GM12801 (cell line): Measurements from ENCODE around the gene ZDHHC14.

Source experiments
- TF ChIP-seq, protein P1 (sequence below): IDR thresholded peaks from one replicate; pipeline ENCODE4 v1.5.1; 2011; ENCODE audit warnings: control low read depth; ENCODE audit not compliant: insufficient read length; ENCODE audit errors: extremely low read depth

ZDHHC14 gene

DNA sequence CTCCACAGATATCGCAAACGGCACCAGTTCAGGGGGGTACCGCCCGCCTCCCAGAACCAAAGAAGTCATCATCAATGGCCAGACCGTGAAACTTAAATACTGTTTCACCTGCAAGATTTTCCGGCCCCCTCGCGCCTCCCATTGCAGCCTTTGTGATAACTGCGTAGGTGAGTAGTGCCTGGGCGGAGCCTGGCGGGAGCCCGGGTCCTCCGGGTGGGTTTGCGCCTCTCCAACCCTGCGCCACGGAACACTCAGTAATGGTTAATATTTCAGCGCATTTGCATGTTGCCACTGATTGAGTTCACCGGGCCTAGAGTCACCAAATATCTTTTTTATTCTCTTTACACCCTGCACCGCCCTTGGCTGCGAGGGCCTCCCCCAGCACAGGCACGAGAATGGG, 212.0 kb downstream of the ZDHHC14 start:
- TF ChIP-seq, protein P1, sequence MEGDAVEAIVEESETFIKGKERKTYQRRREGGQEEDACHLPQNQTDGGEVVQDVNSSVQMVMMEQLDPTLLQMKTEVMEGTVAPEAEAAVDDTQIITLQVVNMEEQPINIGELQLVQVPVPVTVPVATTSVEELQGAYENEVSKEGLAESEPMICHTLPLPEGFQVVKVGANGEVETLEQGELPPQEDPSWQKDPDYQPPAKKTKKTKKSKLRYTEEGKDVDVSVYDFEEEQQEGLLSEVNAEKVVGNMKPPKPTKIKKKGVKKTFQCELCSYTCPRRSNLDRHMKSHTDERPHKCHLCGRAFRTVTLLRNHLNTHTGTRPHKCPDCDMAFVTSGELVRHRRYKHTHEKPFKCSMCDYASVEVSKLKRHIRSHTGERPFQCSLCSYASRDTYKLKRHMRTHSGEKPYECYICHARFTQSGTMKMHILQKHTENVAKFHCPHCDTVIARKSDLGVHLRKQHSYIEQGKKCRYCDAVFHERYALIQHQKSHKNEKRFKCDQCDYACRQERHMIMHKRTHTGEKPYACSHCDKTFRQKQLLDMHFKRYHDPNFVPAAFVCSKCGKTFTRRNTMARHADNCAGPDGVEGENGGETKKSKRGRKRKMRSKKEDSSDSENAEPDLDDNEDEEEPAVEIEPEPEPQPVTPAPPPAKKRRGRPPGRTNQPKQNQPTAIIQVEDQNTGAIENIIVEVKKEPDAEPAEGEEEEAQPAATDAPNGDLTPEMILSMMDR = no peak

DNA sequence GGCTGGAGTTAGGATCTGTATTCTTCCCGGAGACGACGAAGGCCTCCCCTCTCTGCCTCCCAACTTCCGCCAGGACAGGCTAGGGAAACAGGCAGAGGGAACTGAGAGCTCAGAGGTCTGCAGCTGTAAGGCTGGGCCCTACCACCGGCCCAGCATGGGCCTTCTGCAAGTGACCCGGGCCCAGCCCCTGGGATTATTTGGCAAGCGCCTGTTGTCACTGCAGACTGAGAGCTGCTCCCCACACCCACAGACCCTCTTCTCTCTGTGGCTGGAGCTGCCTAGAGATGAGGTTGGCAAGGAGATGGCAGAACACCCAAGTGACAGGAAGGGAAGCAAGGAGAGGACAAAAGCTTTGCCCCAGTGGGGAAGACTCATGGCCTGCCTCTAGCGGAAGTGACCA, 212.6 kb downstream of the ZDHHC14 start:
- TF ChIP-seq, protein P1 = no peak

DNA sequence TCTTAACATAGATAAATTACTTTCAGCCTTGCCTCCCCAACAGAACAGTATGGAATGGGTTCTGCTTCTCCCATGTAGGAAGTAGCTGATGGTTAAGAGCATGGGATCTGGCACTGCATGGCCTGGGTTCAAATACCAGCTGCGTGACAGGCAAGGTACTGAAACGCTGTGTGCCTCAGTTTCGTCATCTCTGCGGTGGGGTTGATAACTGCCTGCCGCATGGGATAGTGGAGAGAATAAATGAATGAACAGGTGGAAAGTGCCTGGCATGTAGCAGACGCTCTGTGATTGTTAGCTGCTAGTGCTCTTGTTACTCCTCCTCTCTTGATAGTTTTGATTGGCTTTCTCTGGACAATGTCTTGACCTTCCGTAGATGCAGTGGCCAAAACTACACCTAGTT, 213.3 kb downstream of the ZDHHC14 start:
- TF ChIP-seq, protein P1 = no peak

DNA sequence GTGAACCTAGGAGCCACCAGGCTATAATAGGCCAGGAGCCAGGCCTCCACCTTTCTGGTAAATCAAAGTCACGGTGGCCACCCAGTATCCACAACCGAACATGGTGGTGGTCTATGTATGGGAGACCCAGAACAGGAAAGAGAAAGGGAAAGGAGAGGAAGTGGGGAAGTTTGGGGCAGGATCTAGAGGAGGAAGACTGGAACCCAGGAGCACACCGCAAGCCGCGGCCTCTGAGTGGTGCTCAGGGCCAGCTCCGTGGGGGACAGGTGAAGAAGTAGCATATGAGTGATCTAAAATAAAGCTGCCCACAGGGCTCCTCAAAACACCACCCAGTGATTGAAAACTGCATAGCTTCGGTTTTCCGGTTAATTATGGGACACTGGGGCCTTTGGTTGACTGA, 214.8 kb downstream of the ZDHHC14 start:
- TF ChIP-seq, protein P1 = no peak

DNA sequence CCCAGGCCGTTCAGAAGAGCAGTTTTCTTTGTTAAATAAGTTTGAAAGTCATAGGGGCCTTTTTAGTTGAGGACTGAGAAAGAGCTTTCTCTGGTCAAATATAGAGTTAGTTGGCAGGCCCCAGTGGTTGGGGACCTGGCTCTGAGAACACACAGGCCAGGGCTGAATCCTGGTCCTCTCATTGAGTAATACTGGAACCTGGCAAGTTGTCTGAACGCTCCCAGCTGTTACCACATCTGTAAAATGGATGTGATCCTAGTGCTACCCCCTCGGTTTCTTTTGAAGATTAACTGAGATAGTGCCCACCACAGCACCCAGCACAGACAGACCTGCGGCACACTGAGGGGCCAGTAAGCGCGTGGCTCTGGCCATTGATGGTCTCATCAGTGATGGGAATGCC, 215.5 kb downstream of the ZDHHC14 start:
- TF ChIP-seq, protein P1 = no peak

DNA sequence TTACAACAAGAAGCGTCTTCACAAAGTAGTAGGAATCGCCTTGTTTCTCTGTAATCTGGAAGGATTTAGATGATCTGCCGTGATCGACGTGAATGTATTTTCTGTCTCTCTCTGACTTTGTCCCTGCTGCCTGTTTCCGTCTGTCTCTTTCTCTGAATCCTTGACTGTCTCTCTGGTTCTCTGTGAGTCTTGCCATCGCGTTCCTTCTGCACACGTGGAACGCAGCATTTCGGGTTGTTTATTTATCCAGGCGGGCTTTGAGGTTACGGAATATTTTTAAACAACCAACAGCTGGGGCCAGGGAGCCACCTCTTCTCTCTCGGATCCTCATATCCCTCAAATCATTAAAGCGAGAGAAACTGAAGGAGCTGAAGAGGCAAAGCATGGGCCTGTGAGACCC, 215.9 kb downstream of the ZDHHC14 start:
- TF ChIP-seq, protein P1 = no peak

DNA sequence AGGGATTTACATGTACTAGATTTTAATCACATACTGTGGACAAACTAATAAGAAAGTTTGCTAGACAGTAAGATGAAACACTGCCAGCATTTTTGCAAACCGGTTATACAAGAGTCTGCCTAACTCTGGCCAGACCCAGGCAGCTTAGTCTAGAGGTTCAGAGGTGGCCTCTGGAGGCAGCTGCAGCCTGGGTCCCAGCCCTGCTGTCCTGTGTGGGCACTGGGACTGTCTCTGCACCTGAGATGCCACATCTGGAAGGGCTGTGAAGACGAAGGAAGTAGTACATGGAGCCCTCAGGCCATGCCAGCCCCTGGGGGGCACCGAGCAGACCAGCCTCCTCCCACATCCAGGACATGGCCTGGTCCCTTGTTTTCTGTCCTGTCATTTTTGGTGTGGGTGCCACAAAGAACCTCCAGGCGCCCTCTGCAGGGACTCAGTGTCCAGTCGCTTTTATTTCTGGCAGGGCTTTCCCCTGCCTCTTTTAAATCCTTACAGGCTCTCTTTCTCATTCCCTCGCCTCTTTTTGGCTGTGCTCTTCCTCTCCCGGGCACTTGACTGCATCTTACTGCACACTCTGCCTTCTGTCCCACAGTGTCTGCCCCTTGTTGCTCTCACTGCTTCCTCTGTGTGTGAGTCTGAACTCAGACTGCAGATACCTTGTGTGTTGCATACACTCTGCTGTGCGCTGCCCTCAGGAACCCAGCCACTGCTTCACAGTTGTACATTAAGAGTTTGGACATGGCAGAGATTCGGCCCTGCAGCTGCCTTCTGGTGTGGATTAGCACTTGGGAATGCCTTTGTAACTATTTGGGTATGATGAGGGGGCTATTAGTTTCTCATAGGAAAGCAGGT, 216.7 kb downstream of the ZDHHC14 start:
- TF ChIP-seq, protein P1 = no peak
